Esophagus muscularis mucosa (tissue), 4 donors: ENCODE measurements around the gene C1GALT1C1L. TPM values are rescaled to one million over a fixed set of nuclear protein-coding genes. Genes with fewer than 3 reads are reported as not detected.
"Not testable (repeated sequence)": the region's sequence is repeated elsewhere in the genome, so short reads cannot be mapped to it uniquely, and the experiment has no call there.

ENCODE experiments used
- DNase-seq: peaks from one replicate; pipeline ENCODE4 v3.0.0-alpha.2; 2017; ENCODE audit errors: extremely low spot score
- H3K27ac ChIP-seq, 4 donors: fragments of 200-600 bp; sonication (generic); replicated peaks in 1 of 4; 1 replicate in 3 of 4; 2 replicates in 1 of 4; pipeline ENCODE4 v1.5.1; 2016 to 2019; ENCODE audit warnings: mild to moderate bottlenecking in 1 of 4
- H3K27me3 ChIP-seq, 4 donors: fragments of 200-600 bp; sonication (generic); one replicate each; pipeline versions ENCODE4 v1.5.1 to v1.6.0; 2016 to 2019
- H3K36me3 ChIP-seq, 4 donors: fragments of 200-600 bp; sonication (generic); one replicate each; pipeline ENCODE4 v1.5.1; 2016 to 2019
- H3K4me1 ChIP-seq, 4 donors: fragments of 200-600 bp; sonication (generic); one replicate each; pipeline ENCODE4 v1.5.1; 2016 to 2019
- H3K4me3 ChIP-seq, 4 donors: fragments of 200-600 bp; sonication (generic); 1 replicate in 2 of 4; 2 replicates in 2 of 4; pipeline ENCODE4 v1.5.1; 2016 to 2019; ENCODE audit warnings: mild to moderate bottlenecking in 4 of 4, moderate library complexity in 1 of 4
- H3K9me3 ChIP-seq, 4 donors: fragments of 200-600 bp; sonication (generic); 1 replicate in 3 of 4; 2 replicates in 1 of 4; pipeline ENCODE4 v1.5.1; 2016 to 2019
- EP300 ChIP-seq: sonication (generic); formaldehyde crosslinking; IDR thresholded peaks from one replicate; pipeline ENCODE4 v1.6.1; 2017; ENCODE audit warnings: antibody characterized with exemption
- POLR2A ChIP-seq: fragments of 450-650 bp; IDR thresholded peaks from one replicate; pipeline ENCODE4 v1.6.1; 2017; ENCODE audit warnings: antibody characterized with exemption, moderate library complexity, mild to moderate bottlenecking, low read depth
- POLR2AphosphoS5 ChIP-seq, 2 donors: sonication (generic); formaldehyde crosslinking; IDR thresholded peaks; one replicate each; pipeline ENCODE4 v1.6.1; 2017; ENCODE audit warnings: antibody characterized with exemption in 2 of 2
- WGBS: methylation state at CpG from one replicate; pipeline ENCODE4 v1.1.5; 2018; 5-methylcytosine and 5-hydroxymethylcytosine counted together
- intact Hi-C: fragments of 100-400 bp; cut with DNase I; formaldehyde crosslinking; loops from one replicate; pipeline ENCODE4 v1.15.1; 2023
- total RNA-seq, 4 donors: library from RNA; depleted of rRNA; stranded (reverse); fragments of >200 nt; gene quantifications; one replicate each; pipeline versions ENCODE4 v1.1.0 to v1.2.1, GENCODE V29; 2016
- TF ChIP-seq, protein P1 (sequence below), 3 experiments: fragments of 200-600 bp in 2 of 3; fragments of 450-650 bp in 1 of 3; sonication (generic) in 2 of 3; IDR thresholded peaks; one replicate each; pipeline ENCODE4 v1.5.1; 2017 to 2019; ENCODE audit warnings: antibody characterized with exemption in 3 of 3, mild to moderate bottlenecking in 2 of 3, moderate library complexity in 1 of 3

Gene C1GALT1C1L
- total RNA-seq, 4 donors from 2014 or later = 0.52 to 0.83 (median 0.73) TPM

DNA sequence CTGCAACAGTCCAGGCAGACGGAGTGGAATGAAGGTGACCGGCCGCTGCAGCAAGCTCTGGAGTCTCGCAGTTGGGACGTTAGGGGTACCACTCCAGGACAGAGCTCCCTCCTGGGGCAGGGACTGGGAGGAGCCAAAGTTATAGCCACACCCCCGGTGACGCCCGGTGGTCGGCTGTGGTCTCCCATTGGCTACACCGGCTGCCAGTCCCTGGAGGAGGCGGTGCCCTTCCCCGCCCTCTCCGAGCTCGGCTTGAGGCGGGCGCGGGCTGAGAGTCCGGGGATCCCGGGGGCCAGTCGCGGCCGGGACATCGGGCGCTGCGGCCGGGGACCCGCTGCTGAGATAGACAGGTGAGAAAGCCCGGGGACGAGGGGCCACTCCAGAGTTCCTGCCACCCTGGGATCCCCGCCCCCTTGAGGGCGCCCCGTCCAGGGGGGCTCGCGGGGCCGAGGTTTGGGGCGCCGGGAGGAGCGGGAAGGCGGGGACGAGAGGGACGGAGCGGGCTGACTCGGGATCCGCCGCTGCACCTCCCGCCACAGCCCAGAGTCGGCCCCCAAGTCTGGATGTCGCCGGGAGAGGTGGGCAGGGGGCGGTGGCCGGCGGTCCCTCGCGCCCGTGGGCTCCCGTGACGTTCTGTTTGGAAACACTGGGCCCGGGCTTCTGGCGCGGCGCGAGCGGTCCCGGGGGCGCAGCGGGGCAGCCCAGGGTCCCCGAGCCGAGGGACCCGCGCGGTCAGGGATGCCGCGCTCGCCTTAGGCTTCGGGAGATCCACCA, 39.0 kb downstream of the C1GALT1C1L start, which contains the start of gene PLEKHH2:
TSS of gene PLEKHH2 (plus strand) at position 231 of the 774 bp plus-strand sequence. CDS start 7,414 bp downstream, outside the sequence.
- peak within 1 kb of the TSS; percentile 80 to 98 (median 90) for H3K4me3 ChIP-seq
- DNase-seq = peak; percentile 96
- H3K4me1 ChIP-seq = peaks cover 5 to 17% (median 15%) of the 10 kb centered on the region in 4 donors
- WGBS = under 1% methylated on average over 24 of the region's 75 CpGs
- H3K27ac ChIP-seq = peak within 1 kb of the TSS; percentile 80 to 87 (median 85)
- intact Hi-C loops = no loop called here
- no peaks in the 10 kb centered on the region for H3K27me3 ChIP-seq
- H3K9me3 ChIP-seq = peaks cover 0 to 4% (median 0%) of the 10 kb centered on the region in 4 donors
- TF ChIP-seq, protein P1, sequence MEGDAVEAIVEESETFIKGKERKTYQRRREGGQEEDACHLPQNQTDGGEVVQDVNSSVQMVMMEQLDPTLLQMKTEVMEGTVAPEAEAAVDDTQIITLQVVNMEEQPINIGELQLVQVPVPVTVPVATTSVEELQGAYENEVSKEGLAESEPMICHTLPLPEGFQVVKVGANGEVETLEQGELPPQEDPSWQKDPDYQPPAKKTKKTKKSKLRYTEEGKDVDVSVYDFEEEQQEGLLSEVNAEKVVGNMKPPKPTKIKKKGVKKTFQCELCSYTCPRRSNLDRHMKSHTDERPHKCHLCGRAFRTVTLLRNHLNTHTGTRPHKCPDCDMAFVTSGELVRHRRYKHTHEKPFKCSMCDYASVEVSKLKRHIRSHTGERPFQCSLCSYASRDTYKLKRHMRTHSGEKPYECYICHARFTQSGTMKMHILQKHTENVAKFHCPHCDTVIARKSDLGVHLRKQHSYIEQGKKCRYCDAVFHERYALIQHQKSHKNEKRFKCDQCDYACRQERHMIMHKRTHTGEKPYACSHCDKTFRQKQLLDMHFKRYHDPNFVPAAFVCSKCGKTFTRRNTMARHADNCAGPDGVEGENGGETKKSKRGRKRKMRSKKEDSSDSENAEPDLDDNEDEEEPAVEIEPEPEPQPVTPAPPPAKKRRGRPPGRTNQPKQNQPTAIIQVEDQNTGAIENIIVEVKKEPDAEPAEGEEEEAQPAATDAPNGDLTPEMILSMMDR (IDR thresholded peaks at IDR 0.05) = no peak
- peak; percentile 88 to 89 for TF ChIP-seq POLR2AphosphoS5 (IDR thresholded peaks at IDR 0.05)
- H3K36me3 ChIP-seq = no peaks in the 10 kb centered on the region

DNA sequence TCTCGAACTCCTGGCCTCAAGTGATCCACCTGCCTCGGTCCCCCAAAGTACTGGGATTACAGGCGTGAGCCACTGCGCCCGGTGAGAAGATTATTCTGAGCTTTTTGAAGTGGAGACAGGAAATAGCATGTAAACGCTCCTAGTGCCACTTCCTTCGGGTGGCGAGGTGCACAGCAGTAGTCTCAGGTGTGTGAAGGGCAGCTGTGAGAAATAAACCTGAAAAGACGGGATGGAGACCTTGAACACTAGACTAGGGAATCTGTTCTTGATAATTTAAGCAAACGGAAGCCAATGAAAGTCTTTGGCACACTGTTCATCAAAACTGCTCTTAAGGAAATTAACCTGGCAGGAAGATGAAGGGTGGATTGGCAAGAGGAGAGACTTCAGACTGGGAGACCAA, 39.6 kb downstream of the C1GALT1C1L start:
- TF ChIP-seq EP300 (no peak), POLR2AphosphoS5 (IDR thresholded peaks at IDR 0.05) (no peak), POLR2A (no peak)
- TF ChIP-seq, protein P1 (IDR thresholded peaks at IDR 0.05) = no peak
- Histone ChIP-seq H3K9me3 (peaks cover 0 to 4% (median 0%) of the 10 kb centered on the region in 4 donors), H3K36me3 (no peaks in the 10 kb centered on the region), H3K27me3 (no peaks in the 10 kb centered on the region), H3K4me1 (peaks cover 5 to 17% (median 15%) of the 10 kb centered on the region in 4 donors), H3K4me3 (peak overlapping the region; percentile 80 to 98 (median 90)), H3K27ac (peak overlapping the region; percentile 80 to 87 (median 85))
- DNase-seq = no peak
- WGBS = 35% methylated on average over 10 of the region's 10 CpGs
- intact Hi-C loops = no loop called here

DNA sequence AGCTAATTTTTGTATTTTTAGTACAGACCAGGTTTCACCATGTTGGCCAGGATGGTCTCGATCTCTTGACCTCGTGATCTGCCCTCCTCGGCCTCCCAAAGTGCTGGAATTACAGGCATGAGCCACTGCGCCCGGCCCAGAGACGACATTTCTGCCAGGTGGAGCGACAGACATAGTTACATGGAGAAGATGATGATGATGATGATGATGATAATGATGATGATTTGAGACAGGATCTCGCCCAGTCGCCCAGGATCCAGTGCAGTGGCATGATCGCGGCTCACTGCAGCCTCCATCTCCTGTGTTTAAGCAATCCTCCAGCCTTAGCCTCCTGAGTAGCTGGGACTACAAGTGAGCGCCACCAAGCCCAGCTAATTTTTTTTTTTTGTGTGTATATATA, 40.1 kb downstream of the C1GALT1C1L start:
- H3K9me3 ChIP-seq, H3K27me3 ChIP-seq, H3K27ac ChIP-seq, H3K36me3 ChIP-seq, intact Hi-C loops, H3K4me3 ChIP-seq, DNase-seq: not testable (repeated sequence)
- 96% methylated on average over 12 of the region's 12 CpGs for WGBS
- peaks cover 5 to 17% (median 15%) of the 10 kb centered on the region in 4 donors for H3K4me1 ChIP-seq

DNA sequence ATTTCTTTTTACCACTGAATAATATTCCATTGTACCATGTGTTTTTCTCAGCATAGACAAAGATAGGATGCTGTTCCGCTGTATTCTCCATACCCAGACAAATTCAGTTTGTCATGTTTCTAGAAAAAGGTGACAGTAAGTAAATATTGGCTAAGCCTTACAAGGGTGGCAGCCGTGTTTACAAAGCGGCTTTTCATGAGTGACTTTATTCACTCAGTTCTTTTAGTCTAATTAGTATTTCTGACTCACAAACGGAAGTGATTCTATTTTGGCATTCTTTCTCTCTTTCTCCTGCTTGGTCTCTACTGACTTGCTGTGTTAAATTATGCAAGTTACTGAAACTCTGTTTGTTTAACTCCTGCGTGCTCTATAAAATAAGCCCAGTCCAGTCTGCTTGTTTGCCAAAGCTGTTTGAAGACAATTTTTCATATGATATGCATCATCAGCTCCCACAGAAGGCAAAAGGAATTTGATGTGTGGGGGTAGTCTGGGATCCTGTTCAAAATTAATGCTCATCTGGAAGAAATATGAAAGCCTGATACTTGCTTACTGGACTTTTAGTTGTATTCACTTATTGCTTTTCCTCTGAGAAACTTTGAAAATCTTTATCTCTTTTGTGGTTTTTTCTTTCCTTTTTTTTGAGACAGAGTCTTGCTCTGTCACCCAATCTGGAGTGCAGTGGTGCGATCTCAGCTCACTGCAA, 41.5 kb downstream of the C1GALT1C1L start:
- WGBS = 28% methylated on average over 6 of the region's 6 CpGs
- intact Hi-C loops = no loop called here
- no peak for DNase-seq
- Histone ChIP-seq H3K9me3 (peaks cover 0 to 4% (median 0%) of the 10 kb centered on the region in 4 donors), H3K36me3 (no peaks in the 10 kb centered on the region), H3K27me3 (no peaks in the 10 kb centered on the region), H3K4me3 (peak overlapping the region in 1 of 4 donors; percentile 22), H3K27ac (peak overlapping the region in 1 of 4 donors; percentile 34), H3K4me1 (peaks cover 5 to 17% (median 15%) of the 10 kb centered on the region in 4 donors)
- no peak for TF ChIP-seq POLR2AphosphoS5 (IDR thresholded peaks at IDR 0.05)
- TF ChIP-seq, protein P1 (IDR thresholded peaks at IDR 0.05) = no peak
- TF ChIP-seq POLR2A = no peak
- TF ChIP-seq EP300 = no peak

DNA sequence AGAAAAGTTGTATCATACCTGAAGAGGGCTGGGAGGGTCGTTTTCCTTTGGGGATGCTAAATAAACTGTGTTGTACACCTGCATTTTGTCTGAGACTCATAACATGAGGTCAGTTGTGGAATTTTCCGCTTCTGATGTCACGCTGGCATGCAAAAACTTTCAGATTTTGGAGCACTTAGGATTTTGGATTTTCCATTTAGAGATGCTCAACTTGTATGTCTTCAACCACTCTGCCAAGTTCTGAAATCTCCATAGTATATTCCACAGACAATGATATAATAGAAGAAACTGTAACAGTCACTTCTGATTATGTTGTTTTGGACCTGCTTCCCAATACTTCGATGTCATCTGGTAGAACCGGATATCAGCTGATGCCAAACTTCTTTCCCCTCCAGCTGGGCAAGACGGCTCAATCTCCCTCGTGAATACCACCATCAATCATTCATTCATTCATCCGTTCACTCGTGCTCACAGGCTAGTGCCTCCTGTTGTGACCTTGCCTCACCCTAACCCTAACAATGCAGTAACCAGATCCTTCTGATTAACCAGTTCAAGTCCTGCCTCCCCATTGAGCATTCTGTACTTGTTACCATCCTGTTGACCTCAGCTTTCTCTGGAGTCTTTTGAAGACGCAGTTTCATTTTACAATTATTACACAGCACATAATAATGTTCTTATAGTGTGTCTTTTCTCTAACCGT, 44.5 kb downstream of the C1GALT1C1L start:
- no peaks in the 10 kb centered on the region for H3K9me3 ChIP-seq
- 67% methylated on average over 11 of the region's 11 CpGs for WGBS
- intact Hi-C loops = no loop called here
- peaks cover 2 to 14% (median 13%) of the 10 kb centered on the region in 4 donors for H3K4me1 ChIP-seq
- no peak for DNase-seq
- no peaks in the 10 kb centered on the region for H3K36me3 ChIP-seq
- H3K27me3 ChIP-seq = no peaks in the 10 kb centered on the region
- no peak overlapping the region for H3K27ac ChIP-seq
- TF ChIP-seq POLR2A (no peak), POLR2AphosphoS5 (IDR thresholded peaks at IDR 0.05) (no peak), EP300 (no peak)
- TF ChIP-seq, protein P1 (IDR thresholded peaks at IDR 0.05) = no peak
- no peak overlapping the region for H3K4me3 ChIP-seq
